IMR-90 (cell line): ENCODE measurements around the gene ZDHHC19. TPM values are rescaled to one million over a fixed set of nuclear protein-coding genes. Genes with fewer than 3 reads are reported as not detected.

ENCODE experiments used
- ATAC-seq: fragments of 200-7000 bp; cut with Tn5 transposase; 2 replicates; pipeline ENCODE4 v1.9.1; 2020; ENCODE audit warnings: low read depth, mild to moderate bottlenecking, moderate library complexity
- BruUV-seq: library from RNA; stranded (reverse); fragments of 400-500 nt; replicated peaks from 2 replicates; lab custom pipeline; 2021; lab: Mats Ljungman, UMichigan
- CTCF ChIA-PET: fragments of 300-600 bp; formaldehyde crosslinking; extraction: SDS; loops from one replicate; lab custom pipeline; 2021; ENCODE audit warnings: antibody characterized with exemption; lab: Yijun Ruan, JAX
- POLR2A ChIA-PET: fragments of 300-600 bp; sonication (Branson Sonifier 250); formaldehyde crosslinking; loops from one replicate; lab custom pipeline; 2022; ENCODE audit warnings: antibody characterized with exemption; ENCODE audit not compliant: unreplicated experiment; lab: Charles Lee
- DNase-seq: peaks from one replicate; pipeline ENCODE4 v3.0.0; 2013
- H2AFZ ChIP-seq: replicated peaks from 2 replicates; pipeline ENCODE3; 2013; ENCODE audit warnings: low read length, mild to moderate bottlenecking; ENCODE audit not compliant: poor library complexity
- H2AK5ac ChIP-seq: 2 replicates; pipeline ENCODE4 v1.6.1; 2013; ENCODE audit warnings: low read depth, low read length, inconsistent platforms
- H2AK9ac ChIP-seq: replicated peaks from 2 replicates; pipeline ENCODE3; 2013; ENCODE audit warnings: mild to moderate bottlenecking, low read depth, low read length, moderate library complexity; ENCODE audit not compliant: poor library complexity
- H2BK120ac ChIP-seq: 2 replicates; pipeline ENCODE4 v1.6.1; 2013; ENCODE audit warnings: low read depth, low read length, inconsistent platforms
- H2BK15ac ChIP-seq: 3 replicates; pipeline ENCODE4 v1.6.1; 2013; ENCODE audit warnings: low read depth, low read length, inconsistent platforms
- H2BK20ac ChIP-seq: 2 replicates; pipeline ENCODE4 v1.6.1; 2013; ENCODE audit warnings: low read depth, mild to moderate bottlenecking, inconsistent platforms, low read length, moderate library complexity
- H2BK5ac ChIP-seq: 2 replicates; pipeline ENCODE4 v1.6.1; 2013; ENCODE audit warnings: mild to moderate bottlenecking, low read depth, low read length, inconsistent platforms; ENCODE audit not compliant: poor library complexity, severe bottlenecking
- H3K14ac ChIP-seq: replicated peaks from 2 replicates; pipeline ENCODE4 v1.6.1; 2013; ENCODE audit warnings: low read depth, low read length, inconsistent platforms
- H3K18ac ChIP-seq: 2 replicates; pipeline ENCODE4 v1.6.1; 2013; ENCODE audit warnings: low read depth, low read length, control low read depth
- H3K23ac ChIP-seq: 2 replicates; pipeline ENCODE4 v1.6.1; 2013; ENCODE audit warnings: low read depth, low read length, inconsistent platforms
- H3K27ac ChIP-seq: 2 replicates; pipeline ENCODE4 v1.5.1; 2013; ENCODE audit warnings: mild to moderate bottlenecking, control low read depth, low read length; ENCODE audit not compliant: insufficient read depth
- H3K27me3 ChIP-seq: 2 replicates; pipeline ENCODE4 v1.6.1; 2013; ENCODE audit warnings: low read length; ENCODE audit not compliant: control insufficient read depth, insufficient read depth
- H3K36me3 ChIP-seq: 2 replicates; pipeline ENCODE4 v1.6.1; 2013; ENCODE audit warnings: low read length, mixed read lengths; ENCODE audit not compliant: control insufficient read depth, insufficient read depth
- H3K4ac ChIP-seq: 2 replicates; pipeline ENCODE4 v1.6.1; 2013; ENCODE audit warnings: low read depth, low read length, inconsistent platforms
- H3K4me1 ChIP-seq: 2 replicates; pipeline ENCODE4 v1.6.1; 2013; ENCODE audit warnings: low read length, mixed read lengths; ENCODE audit not compliant: control insufficient read depth, insufficient read depth
- H3K4me2 ChIP-seq: 2 replicates; pipeline ENCODE4 v1.6.1; 2013; ENCODE audit warnings: low read depth, mild to moderate bottlenecking, control low read depth, low read length, moderate library complexity
- H3K4me3 ChIP-seq: 2 replicates; pipeline ENCODE4 v1.5.1; 2013; ENCODE audit warnings: low read depth, mild to moderate bottlenecking, control low read depth, low read length, moderate library complexity; ENCODE audit not compliant: insufficient read depth
- H3K56ac ChIP-seq: 2 replicates; pipeline ENCODE4 v1.6.1; 2013; ENCODE audit warnings: low read length, inconsistent platforms; ENCODE audit not compliant: insufficient read depth; ENCODE audit errors: extremely low read depth
- H3K79me1 ChIP-seq, 2 experiments: 2 replicates each; pipeline ENCODE4 v1.6.1; 2013; ENCODE audit warnings: low read length in 2 of 2, inconsistent platforms in 1 of 2, low read depth in 1 of 2
- H3K9ac ChIP-seq: 2 replicates; pipeline ENCODE4 v1.6.1; 2013; ENCODE audit warnings: low read depth, low read length, control low read depth
- H3K9me1 ChIP-seq: 2 replicates; pipeline ENCODE4 v1.6.1; 2013; ENCODE audit warnings: low read length, inconsistent platforms; ENCODE audit not compliant: insufficient read depth
- H3K9me3 ChIP-seq: 2 replicates; pipeline ENCODE4 v1.6.1; 2013; ENCODE audit warnings: low read length; ENCODE audit not compliant: control insufficient read depth, insufficient read depth
- H4K20me1 ChIP-seq: 2 replicates; pipeline ENCODE4 v1.6.1; 2013; ENCODE audit warnings: low read length, inconsistent platforms; ENCODE audit not compliant: insufficient read depth
- H4K5ac ChIP-seq: 2 replicates; pipeline ENCODE4 v1.6.1; 2013; ENCODE audit warnings: mild to moderate bottlenecking, low read depth, low read length, control low read depth
- H4K8ac ChIP-seq, 2 experiments: 2 replicates each; pipeline ENCODE4 v1.6.1; 2013; ENCODE audit warnings: low read depth in 2 of 2, low read length in 2 of 2, control low read depth in 1 of 2, inconsistent platforms in 1 of 2
- H4K91ac ChIP-seq: 2 replicates; pipeline ENCODE4 v1.6.1; 2013; ENCODE audit warnings: low read depth, low read length, inconsistent platforms; ENCODE audit not compliant: insufficient read depth
- SMC3 ChIP-seq: fragments of 150-350 bp; IDR thresholded peaks from 2 replicates; pipeline ENCODE4 v1.6.1; 2016; ENCODE audit warnings: low read depth, mild to moderate bottlenecking, antibody characterized with exemption, low read length, moderate library complexity
- WGBS, 2 experiments: methylation state at CpG; one replicate each; pipeline versions ENCODE4 v1.1.5 to v1.1.7; 2013; ENCODE audit warnings: missing lambda C conversion rate in 2 of 2; ENCODE audit not compliant: insufficient read length in 1 of 2; ENCODE audit errors: extremely low coverage in 2 of 2; 5-methylcytosine and 5-hydroxymethylcytosine counted together
- dilution Hi-C: fragments of 300-500 bp; cut with HindIII; formaldehyde crosslinking; loops from one replicate; pipeline ENCODE4 v1.14.3; 2018; ENCODE audit warnings: low sequenced_read_pairs; ENCODE audit not compliant: unreplicated experiment
- in situ Hi-C: fragments of 300-500 bp; cut with MboI; formaldehyde crosslinking; loops from 3 replicates; pipeline ENCODE4 v1.14.3; 2019; ENCODE audit warnings: low sequenced_read_pairs, inconsistent platforms, mixed read lengths
- intact Hi-C: fragments of 100-400 bp; cut with micrococcal nuclease; formaldehyde crosslinking; loops from 2 replicates; pipeline ENCODE4 v1.10.0; 2022
- polyA plus RNA-seq, 3 experiments: library from polyadenylated mRNA; depleted of rRNA; stranded (reverse); fragments of >200 nt; gene quantifications; 2 replicates each; pipeline ENCODE4 v1.2.3, GENCODE V29; 2012; ENCODE audit warnings: low replicate concordance in 1 of 3
- total RNA-seq: library from RNA; depleted of rRNA; stranded (reverse); fragments of >200 nt; gene quantifications from 2 replicates; pipeline ENCODE4 v1.2.3, GENCODE V29; 2012

The ZDHHC19 gene
- total and polyA plus RNA-seq, 2 of the 4 experiments (the other 2 are of a cell fraction): 0.09 TPM; not detected in 1

- TF ChIP-seq SMC3: no peak
- no peak overlapping the region for H4K91ac ChIP-seq
- no peaks in the 10 kb centered on the region for H3K9me1 ChIP-seq
- H3K18ac ChIP-seq: no peak overlapping the region
- ChIA-PET POLR2A (no interaction called here), CTCF (no interaction called here)
- 81% methylated on average over 7 of the region's 10 CpGs; no CpG with 5 or more reads in 1 of the 2 experiments for WGBS, 2 experiments
- no peaks in the 10 kb centered on the region for H3K9me3 ChIP-seq
- dilution Hi-C loops: no loop called here
- in situ Hi-C loops: no loop called here
- no peak overlapping the region for H3K4ac ChIP-seq
- no peak overlapping the region for H2BK120ac ChIP-seq
- no peak overlapping the region for H2AK5ac ChIP-seq
- H2AK9ac ChIP-seq: no peak overlapping the region
- H2BK15ac ChIP-seq: no peak overlapping the region
- no peak overlapping the region for H3K56ac ChIP-seq
- no TSS peak for BruUV-seq
- no peaks in the 10 kb centered on the region for H3K79me1 ChIP-seq
- DNase-seq (no peak), ATAC-seq (no peak)
- H3K27ac ChIP-seq: no peak overlapping the region
- no peak overlapping the region for H4K5ac ChIP-seq
- H3K4me1 ChIP-seq: no peaks in the 10 kb centered on the region
- H2AFZ ChIP-seq: no peak overlapping the region
- H3K4me3 ChIP-seq: no peak overlapping the region
- H4K8ac ChIP-seq: no peak overlapping the region
- H3K14ac ChIP-seq: no peak overlapping the region
- H3K4me2 ChIP-seq: no peak overlapping the region
- no peaks in the 10 kb centered on the region for H3K36me3 ChIP-seq
- H3K9ac ChIP-seq: no peak overlapping the region
- H2BK20ac ChIP-seq: no peak overlapping the region
- intact Hi-C loops: no loop called here
- no peaks in the 10 kb centered on the region for H3K27me3 ChIP-seq
- no peak overlapping the region for H2BK5ac ChIP-seq
- no peaks in the 10 kb centered on the region for H4K20me1 ChIP-seq
- H3K23ac ChIP-seq: no peak overlapping the region
Measured at GRCh38 chr3:196225086-196225485, 13.9 kb upstream of the ZDHHC19 start.
